C4-2B (cell line): ENCODE data around the gene POU5F1.
"Not testable (repeated sequence)": the region's sequence is repeated elsewhere in the genome, so short reads cannot be mapped to it uniquely, and the experiment has no call there.

ENCODE experiments used
- ZFX ChIP-seq: fragments of 450-650 bp; IDR thresholded peaks from 2 replicates; pipeline ENCODE4 v1.6.1; 2017
- TF ChIP-seq, protein P1 (sequence below): fragments of 450-650 bp; conservative IDR thresholded peaks from 2 replicates; pipeline ENCODE4 v1.5.1; 2017; ENCODE audit warnings: mild to moderate bottlenecking

DNA sequence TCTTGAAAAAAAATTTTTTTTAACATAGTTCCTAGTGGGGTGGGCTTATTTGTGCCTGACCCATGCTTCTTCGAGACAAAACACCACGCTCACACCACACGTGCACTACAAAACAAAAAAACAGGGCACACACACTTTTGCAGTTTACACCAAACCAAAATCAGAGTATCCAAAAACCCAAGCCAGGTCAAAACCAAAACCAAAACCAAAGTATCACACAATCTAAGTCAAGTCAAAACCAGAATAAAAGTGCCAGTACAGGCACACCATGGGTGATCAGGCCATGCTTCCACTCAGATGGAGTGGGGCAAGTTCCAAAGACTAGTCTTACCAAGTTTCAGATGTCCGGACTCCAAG, 15.2 kb upstream of the POU5F1 start:
- TF ChIP-seq, protein P1, sequence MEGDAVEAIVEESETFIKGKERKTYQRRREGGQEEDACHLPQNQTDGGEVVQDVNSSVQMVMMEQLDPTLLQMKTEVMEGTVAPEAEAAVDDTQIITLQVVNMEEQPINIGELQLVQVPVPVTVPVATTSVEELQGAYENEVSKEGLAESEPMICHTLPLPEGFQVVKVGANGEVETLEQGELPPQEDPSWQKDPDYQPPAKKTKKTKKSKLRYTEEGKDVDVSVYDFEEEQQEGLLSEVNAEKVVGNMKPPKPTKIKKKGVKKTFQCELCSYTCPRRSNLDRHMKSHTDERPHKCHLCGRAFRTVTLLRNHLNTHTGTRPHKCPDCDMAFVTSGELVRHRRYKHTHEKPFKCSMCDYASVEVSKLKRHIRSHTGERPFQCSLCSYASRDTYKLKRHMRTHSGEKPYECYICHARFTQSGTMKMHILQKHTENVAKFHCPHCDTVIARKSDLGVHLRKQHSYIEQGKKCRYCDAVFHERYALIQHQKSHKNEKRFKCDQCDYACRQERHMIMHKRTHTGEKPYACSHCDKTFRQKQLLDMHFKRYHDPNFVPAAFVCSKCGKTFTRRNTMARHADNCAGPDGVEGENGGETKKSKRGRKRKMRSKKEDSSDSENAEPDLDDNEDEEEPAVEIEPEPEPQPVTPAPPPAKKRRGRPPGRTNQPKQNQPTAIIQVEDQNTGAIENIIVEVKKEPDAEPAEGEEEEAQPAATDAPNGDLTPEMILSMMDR, result not testable (repeated sequence)
- TF ChIP-seq ZFX, result not testable (repeated sequence)
